Heart left ventricle (tissue), 13 donors: ENCODE data around the gene KHDC4.

ENCODE experiments used
- CTCF ChIP-seq, 12 donors: fragments of 200-600 bp; sonication (generic) in 4 of 12; IDR thresholded peaks; one replicate each; pipeline versions ENCODE4 v1.5.0 to v1.8.0; 2018 to 2022; ENCODE audit warnings: antibody characterized with exemption in 12 of 12, mild to moderate bottlenecking in 5 of 12
- POLR2A ChIP-seq, 2 donors: fragments of 450-650 bp; IDR thresholded peaks; one replicate each; pipeline ENCODE4 v1.6.1; 2017; ENCODE audit warnings: antibody characterized with exemption in 2 of 2, mild to moderate bottlenecking in 2 of 2, moderate library complexity in 2 of 2
- donor health status: ischemic (EF 13 %, LVEDD 7.1; RV severe dilation, severe dysfunction).
- donor health status: DM: no; HTN: yes; CAD: no.
- donor health status: DM: no; HTN: no; CAD: no.
- donor health status: ischemic (EF 25% LVEDD 6.9; RV normal size, moderate dysfunction).
- donor health status: ischemic (EF 25% LVEDD 5.7; RV mildly dilated, moderate dysfunction).
- donor health status: ischemic (EF 35%, LVEDD 5.7; RV mildly dilated, moderate dysfunction).
- donor health status: nonischemic (EF 11% LVEDD 7.7; RV severe dilation, severe dysfunction).
- donor health status: DM: yes; HTN: yes; CAD: no.
- donor health status: PGD.
- donor health status: ischemic (EF 29% LVEDD 5.4; RV normal size, mild dysfunction).
- donor health status: nonischemic (EF 23%, LVEDD 6.1; RV moderate dilation, normal function).

DNA sequence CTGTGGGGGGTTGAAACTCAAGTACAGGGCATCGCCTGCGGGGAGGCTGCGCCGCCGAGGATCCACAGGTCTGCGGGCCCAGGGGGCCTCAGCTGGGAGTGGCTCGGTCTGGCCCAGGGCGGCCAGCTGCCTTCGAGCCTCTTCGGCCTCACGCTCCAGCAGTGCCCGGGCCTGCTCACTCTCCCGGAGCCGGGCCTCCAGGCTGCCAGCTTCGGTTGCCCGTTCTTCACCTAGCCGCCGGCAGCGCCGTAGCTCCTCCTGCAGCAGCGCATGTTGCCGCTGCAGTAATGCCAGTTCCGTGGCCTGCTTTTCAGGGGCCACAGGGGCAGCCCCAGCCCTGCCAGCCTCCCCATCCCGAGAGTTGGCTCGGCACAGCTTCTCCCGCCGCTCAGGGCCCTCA, 16.6 kb upstream of the KHDC4 start:
- no peak for TF ChIP-seq CTCF (IDR thresholded peaks at IDR 0.05)
- TF ChIP-seq POLR2A (IDR thresholded peaks at IDR 0.05) = no peak
